SKM-1 (cell line): ENCODE results near the gene PRPF40A.
A peak's percentile ranks its signal among the peaks of the same experiment; 100 is the strongest.

Source experiments
- DNase-seq: peaks from one replicate; lab custom pipeline; 2025; ENCODE audit not compliant: unreplicated experiment; lab: John Stamatoyannopoulos, UW

Gene PRPF40A

DNA sequence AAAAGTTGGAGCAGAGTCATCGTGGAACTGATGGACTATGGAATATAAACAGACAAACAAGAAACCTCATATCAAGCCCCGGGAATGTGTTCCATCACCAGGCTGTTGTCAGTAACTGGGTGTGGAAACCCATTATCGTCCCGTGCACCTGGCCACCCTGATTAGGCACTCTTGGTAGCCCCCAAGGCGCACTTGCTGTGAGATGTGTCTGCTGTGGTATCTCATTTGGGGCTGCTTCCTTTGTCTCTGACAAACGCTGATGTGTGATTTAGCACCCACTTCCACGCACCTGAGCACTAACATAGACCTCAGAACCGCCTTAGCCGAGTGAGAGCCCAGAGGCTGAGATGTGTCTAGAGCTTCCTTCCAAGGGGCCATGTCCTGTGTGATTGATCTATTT lies 96.3 kb downstream of the PRPF40A start:
- DNase-seq = no peak

DNA sequence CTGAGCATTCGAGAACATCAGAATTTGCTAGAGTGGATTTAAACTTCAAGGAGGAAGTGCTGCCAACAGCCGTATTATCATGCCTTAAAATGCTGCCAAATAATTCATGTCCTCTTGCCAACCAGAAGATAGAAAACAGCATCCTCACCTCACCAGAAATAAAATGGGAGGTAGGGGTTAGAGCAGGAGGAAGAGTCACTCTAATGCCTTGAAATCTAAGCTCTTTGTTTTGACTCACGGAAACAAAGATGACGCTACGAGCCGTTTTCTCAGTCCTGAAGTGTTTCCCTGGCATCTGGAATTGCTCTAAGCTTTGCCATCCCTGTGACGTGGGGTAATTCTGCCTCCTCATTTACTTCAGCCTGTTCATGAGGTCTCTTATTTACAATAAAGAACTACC lies 97.1 kb downstream of the PRPF40A start:
- no peak for DNase-seq

DNA sequence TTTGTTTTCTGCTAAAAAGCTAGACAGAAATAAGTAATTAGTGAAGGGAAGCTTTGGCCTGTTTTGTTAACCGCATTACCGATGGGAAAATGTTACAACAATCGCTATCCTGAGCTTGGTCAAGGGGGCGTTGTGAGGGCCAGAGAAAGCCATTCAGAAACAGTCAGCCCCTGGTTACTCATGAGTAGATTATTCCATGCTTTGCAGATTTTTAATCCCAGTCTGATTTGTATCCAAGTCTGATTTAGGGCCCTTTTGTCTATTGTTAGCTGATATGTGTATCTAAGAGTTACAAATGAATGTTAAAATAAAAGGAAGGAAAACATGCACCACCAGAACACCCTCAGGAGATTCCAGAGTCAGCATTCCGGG lies 99.1 kb downstream of the PRPF40A start:
- DNase-seq = no peak

DNA sequence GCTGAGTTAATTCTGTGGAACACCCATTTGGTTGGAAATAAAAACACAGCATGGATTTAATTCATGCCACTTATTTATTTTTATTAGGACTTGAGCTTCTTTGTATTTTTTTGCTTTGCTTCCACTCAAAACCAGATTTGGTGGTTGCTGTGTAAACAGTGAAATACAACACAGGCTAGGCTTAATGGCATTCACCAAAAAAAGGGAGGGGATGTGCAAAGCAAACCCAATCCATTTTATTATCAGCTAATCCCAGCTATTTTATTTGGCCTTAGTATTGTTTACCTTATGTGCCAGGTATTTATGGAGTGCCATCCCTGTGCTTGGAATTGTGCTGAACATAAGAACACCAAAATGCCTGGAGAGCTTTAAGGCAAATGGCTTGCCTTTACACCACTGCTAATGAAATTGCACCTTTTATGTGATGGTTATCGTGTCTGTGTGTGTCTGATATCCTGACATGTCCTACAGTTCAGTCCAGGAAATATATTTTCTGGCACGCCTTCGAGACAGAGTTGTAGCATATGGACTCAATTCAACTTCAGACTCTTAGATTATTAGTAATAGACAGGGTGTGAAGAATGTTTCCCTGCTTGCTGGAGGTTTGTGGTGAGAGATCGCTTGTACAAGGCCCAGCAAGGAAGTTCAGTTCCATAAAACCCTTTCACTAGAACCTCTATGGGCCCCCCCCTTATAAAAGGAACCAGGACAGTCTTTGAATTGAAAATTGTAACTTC lies 99.6 kb downstream of the PRPF40A start:
- DNase-seq = no peak

DNA sequence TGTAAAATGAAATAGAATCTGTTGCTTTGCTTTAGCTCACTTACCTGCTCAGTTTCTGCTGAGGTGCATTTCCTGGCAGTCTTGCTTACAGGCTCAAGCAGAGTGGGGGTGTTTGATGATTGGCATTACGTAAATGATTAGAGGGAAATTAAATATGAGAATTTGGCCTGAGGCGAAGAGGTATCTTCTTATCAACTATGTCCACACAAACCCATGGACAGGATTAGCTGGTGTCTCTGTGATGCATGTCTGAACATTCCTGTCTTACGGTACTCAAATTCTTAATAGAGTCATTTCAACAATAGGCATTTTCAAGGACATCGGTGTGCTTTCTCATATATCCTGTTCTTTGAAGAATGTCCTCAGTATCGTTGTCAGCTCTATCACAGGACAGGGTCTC lies 102.1 kb downstream of the PRPF40A start:
- DNase-seq = no peak

DNA sequence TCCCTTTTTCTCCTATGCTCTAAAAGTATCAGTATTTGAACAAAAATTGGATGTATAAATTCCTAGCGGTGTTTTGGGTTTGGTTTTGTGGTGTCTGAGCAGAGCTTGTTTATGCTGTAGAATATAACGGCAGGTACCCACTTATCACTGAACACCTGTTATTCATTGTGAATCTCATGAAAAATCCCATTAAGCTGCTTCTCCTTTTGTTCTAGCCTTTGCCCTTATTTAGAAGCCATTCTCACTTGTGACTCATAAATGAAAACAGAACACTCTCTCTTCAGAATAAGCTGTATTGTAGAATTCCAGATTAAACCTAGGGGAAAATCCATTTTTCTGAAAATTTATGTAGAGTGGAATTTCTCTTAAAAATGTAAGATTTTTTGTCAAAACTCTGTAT lies 104.0 kb downstream of the PRPF40A start:
- DNase-seq = no peak

DNA sequence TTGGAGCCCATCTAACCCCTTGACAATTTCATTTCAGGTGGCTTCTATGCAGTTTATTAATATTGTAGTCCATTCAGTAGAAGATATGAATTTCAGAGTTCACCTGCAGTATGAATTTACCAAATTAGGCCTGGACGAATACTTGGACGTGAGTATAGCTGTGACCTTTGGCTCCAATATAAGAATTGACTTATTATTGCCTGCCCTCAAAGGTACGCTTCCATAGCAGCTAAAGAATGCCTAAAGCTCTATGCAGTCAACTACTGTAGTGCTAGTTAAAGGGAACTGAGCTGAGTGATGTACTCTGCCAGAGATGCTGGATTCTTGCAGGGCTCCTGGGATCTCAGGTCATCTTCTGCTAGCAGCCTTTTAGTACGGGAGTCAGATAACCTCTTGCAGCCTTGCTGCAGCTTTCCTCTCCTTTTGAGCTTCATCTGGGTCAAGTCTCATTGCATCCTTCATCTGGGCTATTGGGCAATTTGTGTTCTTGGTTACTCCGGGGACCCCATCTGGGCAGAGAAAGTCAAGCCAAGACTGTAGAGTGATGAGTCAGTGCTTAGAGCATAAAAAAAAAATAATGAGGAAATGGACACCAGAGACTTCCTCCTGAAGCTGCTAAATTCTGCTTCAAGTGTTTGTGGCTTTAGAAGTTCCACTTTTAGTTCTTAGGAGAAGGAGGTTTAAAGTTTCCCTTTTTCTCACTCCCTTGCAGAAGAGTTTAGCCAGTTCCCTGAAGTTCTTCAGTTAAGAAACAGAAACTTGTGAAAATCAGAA lies 105.6 kb downstream of the PRPF40A start:
- peak; percentile 97 for DNase-seq

DNA sequence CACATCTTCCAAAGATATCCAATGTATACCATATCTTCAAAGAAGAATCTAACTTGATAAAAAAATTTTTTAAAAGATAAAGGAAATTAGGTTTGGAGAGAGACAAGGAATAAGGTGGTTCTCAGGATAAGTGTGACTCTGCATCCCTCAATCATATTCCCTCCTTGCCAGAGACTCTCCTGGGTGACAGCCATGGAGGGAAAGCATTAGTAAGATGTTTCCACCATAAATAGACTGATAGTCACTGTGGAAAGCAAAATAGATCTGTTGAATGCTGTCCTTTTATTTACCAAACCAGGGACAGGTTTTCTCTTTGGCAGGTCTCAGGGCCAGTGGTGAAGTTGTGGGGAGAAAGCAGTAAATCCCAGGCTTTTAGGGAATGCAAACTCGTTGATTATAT lies 107.6 kb downstream of the PRPF40A start:
- DNase-seq = no peak

DNA sequence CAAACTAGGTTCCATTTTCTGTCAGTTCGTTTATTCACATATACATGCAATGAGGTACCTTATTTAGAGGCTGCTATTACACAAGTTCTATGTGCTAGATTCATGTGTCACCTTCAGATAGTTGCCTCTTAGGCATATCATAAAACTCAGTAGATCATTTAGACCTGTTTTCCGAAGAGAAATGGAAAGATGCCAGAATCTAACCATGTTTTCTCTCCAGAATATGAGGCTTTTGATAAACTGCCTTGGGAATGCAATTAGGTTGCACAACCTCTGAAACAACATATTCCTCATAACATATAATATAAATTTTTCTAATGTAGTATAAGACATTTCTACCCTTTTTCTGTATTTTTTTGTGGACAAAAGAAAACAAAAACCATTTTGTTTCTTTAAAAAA lies 108.1 kb downstream of the PRPF40A start:
- no peak for DNase-seq

DNA sequence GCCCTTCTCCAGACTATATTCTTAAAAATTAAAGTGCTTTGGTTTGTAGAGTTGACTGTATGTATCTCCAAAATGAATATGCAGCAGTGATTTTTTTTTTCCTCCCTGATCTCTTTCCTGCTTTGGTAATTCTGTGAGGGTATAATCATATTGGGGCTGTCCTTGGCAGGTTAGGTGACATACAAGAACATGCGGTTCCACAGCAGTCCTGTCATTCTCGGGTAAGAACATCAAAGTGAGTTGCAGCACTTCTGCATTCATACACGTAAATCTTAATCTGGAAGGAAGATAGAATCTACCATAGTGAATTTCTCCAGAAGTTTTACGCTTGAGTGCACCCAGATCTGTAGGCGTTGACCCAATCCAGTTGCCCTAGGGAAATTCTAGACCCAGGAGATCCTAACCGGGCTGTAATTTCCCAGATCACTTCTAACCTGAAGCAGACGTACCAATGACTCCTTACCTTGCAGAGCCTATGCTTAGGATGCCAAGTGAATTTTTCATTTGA lies 109.4 kb downstream of the PRPF40A start:
- DNase-seq = no peak

DNA sequence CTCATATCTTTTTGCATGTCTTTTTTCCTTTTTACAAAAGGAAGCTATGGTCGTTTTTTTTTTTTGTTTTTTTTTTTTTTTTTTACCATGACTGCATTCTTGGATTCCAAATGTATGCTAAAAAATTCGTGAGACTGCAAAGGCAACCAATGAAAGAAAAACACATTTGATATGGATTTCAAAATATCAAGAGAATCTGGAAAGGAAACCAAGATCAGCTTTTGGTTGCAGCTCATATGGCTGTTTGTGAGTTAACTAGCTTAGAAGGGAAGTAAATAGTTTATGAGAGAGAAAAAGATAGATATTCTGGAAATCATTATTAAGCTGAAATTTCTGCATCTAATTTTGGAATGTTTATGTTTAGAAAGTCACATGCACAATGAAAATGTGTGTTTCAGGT lies 110.3 kb downstream of the PRPF40A start:
- DNase-seq = no peak

DNA sequence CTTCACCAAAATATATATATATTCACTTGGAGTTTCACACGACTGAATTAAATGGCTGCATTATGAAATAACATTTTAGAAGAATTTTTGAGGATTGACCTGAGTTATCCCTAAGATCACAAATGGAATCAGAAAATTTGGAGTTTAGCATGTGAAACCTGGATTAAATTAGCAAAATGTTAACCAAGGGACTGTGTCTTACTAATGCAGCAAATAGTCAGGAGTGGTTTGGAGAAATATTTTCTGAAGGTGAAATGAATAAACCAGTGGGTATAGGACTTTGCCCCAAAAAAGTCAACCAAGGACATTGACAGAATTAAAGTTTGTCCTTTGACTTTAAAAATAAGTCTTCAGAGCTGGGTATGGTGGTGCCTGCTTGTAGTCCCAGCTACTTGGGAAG lies 111.2 kb downstream of the PRPF40A start:
- DNase-seq = no peak

DNA sequence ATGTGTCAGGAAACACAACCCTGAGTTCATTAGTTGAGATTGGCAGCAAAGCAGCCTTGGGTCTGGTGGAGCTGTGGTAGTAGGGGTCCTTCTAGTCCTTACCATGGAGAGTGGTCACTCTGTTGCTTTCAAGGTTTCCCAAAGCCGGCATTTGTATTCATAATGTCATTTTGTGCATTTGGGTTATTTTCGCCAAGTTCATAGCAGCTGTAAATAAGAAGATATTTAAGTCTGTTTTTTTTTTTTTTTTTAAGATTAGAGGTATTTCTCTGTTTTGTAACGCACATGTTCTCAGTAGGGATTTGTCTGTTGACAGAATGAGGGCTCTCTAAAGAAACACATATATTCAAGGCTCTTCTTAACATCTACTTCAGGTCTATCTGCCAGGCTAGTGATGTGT lies 114.1 kb downstream of the PRPF40A start:
- DNase-seq = no peak

DNA sequence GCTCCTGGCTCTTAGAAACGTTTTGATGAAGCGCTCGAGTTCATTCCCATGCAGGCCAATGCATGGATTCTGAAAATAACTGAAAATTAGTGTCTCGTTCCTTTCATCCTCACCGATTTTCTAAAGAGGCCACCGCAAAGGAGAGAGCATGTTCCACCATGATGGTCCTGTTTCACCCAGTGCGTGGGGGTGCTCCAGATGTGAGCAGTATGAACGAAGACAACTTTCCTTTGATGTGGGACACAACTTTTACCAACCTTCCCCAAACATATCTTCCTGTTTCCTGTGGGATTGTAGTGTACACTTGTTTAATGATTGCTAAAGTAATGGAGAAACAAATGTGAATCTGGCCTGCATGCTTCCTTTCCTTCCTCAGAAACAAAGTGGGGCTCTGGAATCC lies 114.5 kb downstream of the PRPF40A start:
- no peak for DNase-seq
